ENCODE results near the gene NUMB.

NUMB gene

GRCh38 chr14:73245480-73246325 is 212.6 kb downstream of the NUMB start:
- DNase-seq (ENCODE audit: low spot score) = peak; percentile 33

- DNase-seq (ENCODE audit: low spot score) = no peak
These were observed 213.6 kb downstream of the NUMB start for GRCh38 chr14:73244541-73245290.

GRCh38 chr14:73243748-73244147 is 214.6 kb downstream of the NUMB start:
- DNase-seq (ENCODE audit: low spot score) = no peak

GRCh38 chr14:73243341-73243740 is 215.0 kb downstream of the NUMB start:
- no peak for DNase-seq (ENCODE audit: low spot score)

GRCh38 chr14:73242357-73242901 is 215.9 kb downstream of the NUMB start:
- DNase-seq (ENCODE audit: low spot score) = no peak

GRCh38 chr14:73241481-73242165 is 216.7 kb downstream of the NUMB start:
- DNase-seq (ENCODE audit: low spot score) = no peak

- DNase-seq (ENCODE audit: low spot score) = no peak
These were observed 217.4 kb downstream of the NUMB start for GRCh38 chr14:73240816-73241480.

GRCh38 chr14:73239393-73240241 is 218.7 kb downstream of the NUMB start:
- no peak for DNase-seq (ENCODE audit: low spot score)

GRCh38 chr14:73238941-73239340 is 219.4 kb downstream of the NUMB start:
- no peak for DNase-seq (ENCODE audit: low spot score)

GRCh38 chr14:73238424-73238852 is 219.9 kb downstream of the NUMB start:
- no peak for DNase-seq (ENCODE audit: low spot score)

- no peak for DNase-seq (ENCODE audit: low spot score)
These were observed 220.4 kb downstream of the NUMB start for GRCh38 chr14:73237786-73238423.

- no peak for DNase-seq (ENCODE audit: low spot score)
These were observed 221.0 kb downstream of the NUMB start, which contains the start of gene PAPLN for GRCh38 chr14:73237219-73237785. PAPLN (plus strand) TSS chr14:73237506; CDS start chr14:73239779, 2,273 bp downstream.

- no peak for DNase-seq (ENCODE audit: low spot score)
These were observed 221.6 kb downstream of the NUMB start for GRCh38 chr14:73236752-73237218.

GRCh38 chr14:73236157-73236556 is 222.2 kb downstream of the NUMB start:
- no peak for DNase-seq (ENCODE audit: low spot score)

GRCh38 chr14:73235531-73236155 is 222.7 kb downstream of the NUMB start:
- no peak for DNase-seq (ENCODE audit: low spot score)

GRCh38 chr14:73234586-73235394 is 223.6 kb downstream of the NUMB start:
- DNase-seq (ENCODE audit: low spot score) = no peak

GRCh38 chr14:73234029-73234428 is 224.3 kb downstream of the NUMB start:
- DNase-seq (ENCODE audit: low spot score) = no peak

GRCh38 chr14:73233564-73233963 is 224.8 kb downstream of the NUMB start:
- no peak for DNase-seq (ENCODE audit: low spot score)
